ENCODE measurements around the gene NR1I3.
"Not testable (repeated sequence)": the region's sequence is repeated elsewhere in the genome, so short reads cannot be mapped to it uniquely, and the experiment has no call there.

GRCh38 chr1:161255302-161255701 lies 17.3 kb upstream of the NR1I3 start:
- not testable (repeated sequence) for TF ChIP-seq NFRKB (IDR thresholded peaks at IDR 0.05); ELF4 (IDR thresholded peaks at IDR 0.05); ARNT (IDR thresholded peaks at IDR 0.05); ZNF384 (IDR thresholded peaks at IDR 0.05); HDGF (IDR thresholded peaks at IDR 0.05; ENCODE audit: borderline replicate concordance); SP1 (IDR thresholded peaks at IDR 0.05); BHLHE40 (IDR thresholded peaks at IDR 0.05; ENCODE audit: borderline replicate concordance); FOXA1 (IDR thresholded peaks at IDR 0.05); FOXM1 (IDR thresholded peaks at IDR 0.05; ENCODE audit: borderline replicate concordance); SUZ12 (IDR thresholded peaks at IDR 0.05); FOXK2 (IDR thresholded peaks at IDR 0.05); TARDBP (IDR thresholded peaks at IDR 0.05); CTBP1 (IDR thresholded peaks at IDR 0.05; ENCODE audit: borderline replicate concordance); PKNOX1 (IDR thresholded peaks at IDR 0.05)

Data from HEK293T (cell line).